Measurements from ENCODE around the gene DAAM2.

DAAM2 gene

GRCh38 chr6:39791850-39792539, at the start of gene DAAM2:
Gene DAAM2, plus strand, starts transcription at chr6:39792376. Its CDS starts 63,927 bp downstream, at chr6:39856303.
- DNase-seq (ENCODE audit: low read depth in 2 of 2), result no peak

- no peak for DNase-seq (ENCODE audit: low read depth in 2 of 2)
Observed at GRCh38 chr6:39746795-39747194, 45.4 kb upstream of the DAAM2 start.

GRCh38 chr6:39752835-39753724, 39.1 kb upstream of the DAAM2 start:
- no peak for DNase-seq (ENCODE audit: low read depth in 2 of 2)

GRCh38 chr6:39753725-39754045, 38.5 kb upstream of the DAAM2 start:
- DNase-seq (ENCODE audit: low read depth in 2 of 2), result no peak

- no peak for DNase-seq (ENCODE audit: low read depth in 2 of 2)
Observed at GRCh38 chr6:39754514-39755115, 37.6 kb upstream of the DAAM2 start.

- DNase-seq (ENCODE audit: low read depth in 2 of 2), result no peak
Observed at GRCh38 chr6:39755231-39755630, 36.9 kb upstream of the DAAM2 start.

- no peak for DNase-seq (ENCODE audit: low read depth in 2 of 2)
Observed at GRCh38 chr6:39756582-39756981, 35.6 kb upstream of the DAAM2 start.

GRCh38 chr6:39758905-39759605, 33.1 kb upstream of the DAAM2 start:
- DNase-seq (ENCODE audit: low read depth in 2 of 2), result no peak

- no peak for DNase-seq (ENCODE audit: low read depth in 2 of 2)
Observed at GRCh38 chr6:39760226-39760952, 31.8 kb upstream of the DAAM2 start.

- no peak for DNase-seq (ENCODE audit: low read depth in 2 of 2)
Observed at GRCh38 chr6:39765508-39766065, 26.6 kb upstream of the DAAM2 start.

GRCh38 chr6:39769012-39769411, 23.2 kb upstream of the DAAM2 start:
- DNase-seq (ENCODE audit: low read depth in 2 of 2), result no peak

- DNase-seq (ENCODE audit: low read depth in 2 of 2), result no peak
Observed at GRCh38 chr6:39770446-39770845, 21.7 kb upstream of the DAAM2 start.

GRCh38 chr6:39772559-39773273, 19.5 kb upstream of the DAAM2 start:
- DNase-seq (ENCODE audit: low read depth in 2 of 2), result no peak

GRCh38 chr6:39773782-39774181, 18.4 kb upstream of the DAAM2 start:
- DNase-seq (ENCODE audit: low read depth in 2 of 2), result no peak

- DNase-seq (ENCODE audit: low read depth in 2 of 2), result no peak
Observed at GRCh38 chr6:39776581-39776980, 15.6 kb upstream of the DAAM2 start.

- no peak for DNase-seq (ENCODE audit: low read depth in 2 of 2)
Observed at GRCh38 chr6:39777218-39777617, 15.0 kb upstream of the DAAM2 start.

- no peak for DNase-seq (ENCODE audit: low read depth in 2 of 2)
Observed at GRCh38 chr6:39777661-39778060, 14.5 kb upstream of the DAAM2 start.

- DNase-seq (ENCODE audit: low read depth in 2 of 2), result no peak
Observed at GRCh38 chr6:39778581-39779255, 13.5 kb upstream of the DAAM2 start.

GRCh38 chr6:39785281-39785680, 6.9 kb upstream of the DAAM2 start:
- DNase-seq (ENCODE audit: low read depth in 2 of 2), result no peak

- no peak for DNase-seq (ENCODE audit: low read depth in 2 of 2)
Observed at GRCh38 chr6:39786649-39787048, 5.5 kb upstream of the DAAM2 start.

All from stimulated activated CD8-positive, alpha-beta memory T cell treated with anti-CD3 and anti-CD28 coated beads, Interleukin-15, amount 100 ng/mL, for 48 hours (primary cell).